Upper lobe of left lung (tissue), 4 donors: ENCODE measurements around the gene ATP5PO.

Experiments
- CTCF ChIP-seq, 6 experiments: fragments of 450-650 bp in 4 of 6; fragments of 200-600 bp in 2 of 6; sonication (generic) in 2 of 6; IDR thresholded peaks; one replicate each; pipeline ENCODE4 v1.5.1; 2016 to 2019; ENCODE audit warnings: antibody characterized with exemption in 6 of 6
- EP300 ChIP-seq, 4 donors: sonication (generic); formaldehyde crosslinking; IDR thresholded peaks; one replicate each; pipeline ENCODE4 v1.5.1; 2017; ENCODE audit warnings: antibody characterized with exemption in 4 of 4, control low read depth in 2 of 4
- POLR2A ChIP-seq, 4 donors: fragments of 450-650 bp; IDR thresholded peaks; one replicate each; pipeline ENCODE4 v1.5.1; 2016 to 2017; ENCODE audit warnings: antibody characterized with exemption in 4 of 4, mild to moderate bottlenecking in 2 of 4

GRCh38 chr21:33951276-33952178 is 35.9 kb upstream of the ATP5PO start:
- TF ChIP-seq CTCF (IDR thresholded peaks at IDR 0.05) (no peak), EP300 (IDR thresholded peaks at IDR 0.05) (no peak), POLR2A (IDR thresholded peaks at IDR 0.05) (no peak)
